HL-60/S4 treated with retinoic acid at 250 ng/mL for 4 days and 3 days (cell line): ENCODE results near the gene TGFB1I1.
"Not testable (repeated sequence)": the region's sequence is repeated elsewhere in the genome, so short reads cannot be mapped to it uniquely, and the experiment has no call there.

ENCODE experiments used
- in situ Hi-C: fragments of 300-500 bp; cut with MboI; formaldehyde crosslinking; loops from 2 replicates; pipeline ENCODE4 v1.7.0; 2022; ENCODE audit warnings: low sequenced_read_pairs

TGFB1I1 gene

GRCh38 chr16:31507617-31507928 lies 35.6 kb downstream of the TGFB1I1 start:
- in situ Hi-C loops = no loop called here

DNA sequence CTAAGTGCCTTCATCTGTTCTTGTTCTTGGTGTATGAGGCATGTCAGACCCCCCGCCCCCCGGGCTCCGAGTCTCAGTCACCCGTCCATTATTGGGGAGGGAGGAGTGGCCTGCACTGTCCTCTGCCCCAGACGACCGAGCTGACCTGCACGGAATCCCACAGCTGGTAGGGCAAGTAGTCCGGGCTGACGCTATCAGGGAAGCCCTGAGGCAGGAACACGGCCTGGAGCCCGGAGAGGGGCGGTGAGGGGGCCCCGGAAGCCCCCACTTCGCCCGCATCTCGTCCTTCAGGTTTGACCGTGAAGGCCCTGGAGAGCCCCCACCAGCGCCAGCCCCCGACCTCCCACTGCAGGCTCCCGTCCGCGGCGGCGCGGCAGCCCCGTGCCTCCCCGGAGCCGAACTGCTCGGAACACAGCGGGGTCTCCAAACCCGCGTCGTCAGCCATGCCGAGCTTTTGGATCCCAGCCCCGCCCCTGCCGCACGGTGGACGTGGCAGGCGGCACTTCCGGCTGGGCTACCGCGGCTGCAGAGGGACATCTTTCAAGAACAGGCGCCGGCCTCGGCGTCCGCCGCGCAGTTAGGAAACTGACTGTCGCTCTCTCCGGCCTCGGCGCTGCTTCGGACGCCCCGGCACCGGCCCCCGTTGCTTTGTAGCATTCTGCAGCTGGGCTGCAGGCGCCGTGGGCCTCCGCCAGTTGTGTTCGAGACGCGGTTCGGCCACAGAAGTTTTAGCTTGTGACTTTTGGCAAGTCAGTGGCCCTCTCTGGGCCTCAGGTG lies 36.2 kb downstream of the TGFB1I1 start, which contains the start of gene RUSF1:
RUSF1 (minus strand) TSS at position 463 of the 777 bp plus-strand sequence; CDS start at position 445, 18 bp downstream.
- in situ Hi-C loops = no loop called here

DNA sequence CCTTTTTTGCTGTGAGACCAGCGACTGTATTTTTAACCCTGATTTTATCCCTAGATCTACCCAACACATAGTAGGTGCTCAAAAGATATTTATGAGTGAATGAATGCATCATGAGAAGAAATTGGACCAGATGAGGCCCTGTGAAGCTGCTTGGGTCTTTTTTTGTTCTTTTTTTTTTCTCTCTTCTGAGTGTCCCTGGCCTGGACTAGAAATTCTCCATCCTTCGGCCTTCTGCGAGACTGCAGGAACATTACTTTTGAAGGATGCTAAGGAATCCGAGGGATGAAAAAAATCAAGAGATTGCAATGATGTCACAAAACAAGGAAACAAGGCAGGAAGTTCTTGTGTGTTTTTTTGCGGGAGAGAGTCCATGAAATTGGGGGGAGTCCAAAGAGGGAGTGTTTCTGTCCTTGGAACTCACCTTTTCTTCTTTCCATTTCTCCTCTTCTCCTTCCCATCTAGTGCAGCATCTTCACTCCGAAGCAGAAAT lies 36.8 kb downstream of the TGFB1I1 start:
- in situ Hi-C loops = no loop called here

DNA sequence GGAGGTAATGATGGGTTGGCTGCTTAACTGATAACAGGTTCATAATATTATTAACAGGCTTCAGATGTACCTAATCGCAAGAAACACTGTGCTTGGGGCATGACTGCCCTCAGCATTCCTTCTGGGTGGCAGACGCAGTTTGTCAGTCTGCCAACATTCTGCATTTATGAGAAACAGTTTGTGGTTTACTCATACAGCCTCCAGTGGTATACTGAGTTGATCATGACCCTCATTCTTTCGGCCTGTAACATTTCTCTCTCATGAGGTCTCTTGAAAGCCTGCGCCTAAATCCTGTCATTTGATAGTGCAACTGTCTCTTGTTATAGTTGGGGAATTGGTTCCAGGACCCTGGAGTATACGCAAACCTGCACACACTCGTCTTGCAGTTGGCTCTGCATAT lies 41.2 kb downstream of the TGFB1I1 start:
- in situ Hi-C loops = no loop called here

GRCh38 chr16:31513884-31514283 lies 41.9 kb downstream of the TGFB1I1 start:
- in situ Hi-C loops = no loop called here

GRCh38 chr16:31517800-31518402 lies 45.9 kb downstream of the TGFB1I1 start:
- in situ Hi-C loops = no loop called here

- in situ Hi-C loops = no loop called here
Observed at GRCh38 chr16:31519759-31520431, 47.9 kb downstream of the TGFB1I1 start.

- in situ Hi-C loops = no loop called here
Observed at GRCh38 chr16:31521368-31521767, 49.4 kb downstream of the TGFB1I1 start.

DNA sequence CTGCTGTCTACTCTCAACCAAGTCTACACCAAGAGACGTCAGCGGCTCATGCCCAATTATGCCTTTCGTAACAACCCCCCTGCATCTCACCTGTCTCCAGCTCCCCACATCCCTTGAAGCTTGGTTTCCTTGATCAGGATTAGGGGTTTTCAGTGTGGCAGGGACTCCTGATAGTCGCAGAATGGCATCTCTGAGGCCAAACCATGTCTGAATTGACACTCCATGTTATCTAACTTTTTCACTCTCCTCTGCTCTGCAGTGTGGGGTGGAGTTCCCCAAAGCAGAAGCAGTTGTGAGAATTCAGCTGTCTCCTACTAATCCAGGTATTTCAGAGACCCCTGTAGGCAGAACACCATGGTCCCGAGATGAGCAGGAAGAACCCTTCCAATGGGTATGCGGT lies 50.1 kb downstream of the TGFB1I1 start:
- in situ Hi-C loops = no loop called here

- in situ Hi-C loops = not testable (repeated sequence)
Observed at GRCh38 chr16:31523768-31524167, 51.8 kb downstream of the TGFB1I1 start.

- in situ Hi-C loops = no loop called here
Observed at GRCh38 chr16:31525113-31525512, 53.2 kb downstream of the TGFB1I1 start.
